IMR-90 (cell line): Measurements from ENCODE around the gene DDX6.

Experiments
- CEBPB ChIP-seq: IDR thresholded peaks from 2 replicates; pipeline ENCODE4 v1.6.1; 2012; ENCODE audit warnings: low read depth, low read length, improper control_type of control experiment
- CHD1 ChIP-seq: IDR thresholded peaks from 2 replicates; pipeline ENCODE4 v1.6.1; 2012; ENCODE audit warnings: low read depth, low read length, improper control_type of control experiment
- FOS ChIP-seq: fragments of 150-350 bp; IDR thresholded peaks from 2 replicates; pipeline ENCODE4 v1.6.1; 2016; ENCODE audit warnings: low read depth, low read length
- MAFK ChIP-seq: IDR thresholded peaks from 2 replicates; pipeline ENCODE4 v1.6.1; 2012; ENCODE audit warnings: low read depth, low read length, improper control_type of control experiment
- MXI1 ChIP-seq: IDR thresholded peaks from 2 replicates; pipeline ENCODE4 v1.6.1; 2012; ENCODE audit warnings: low read depth, mild to moderate bottlenecking, low read length, moderate library complexity, borderline replicate concordance
- POLR2A ChIP-seq: IDR thresholded peaks from 2 replicates; pipeline ENCODE4 v1.6.1; 2012; ENCODE audit warnings: mild to moderate bottlenecking, low read depth, low read length
- RAD21 ChIP-seq: IDR thresholded peaks from 2 replicates; pipeline ENCODE4 v1.6.1; 2012; ENCODE audit warnings: low read length, improper control_type of control experiment
- RCOR1 ChIP-seq: IDR thresholded peaks from 2 replicates; pipeline ENCODE4 v1.6.1; 2012; ENCODE audit warnings: mild to moderate bottlenecking, low read length, improper control_type of control experiment; ENCODE audit not compliant: insufficient replicate concordance
- RFX5 ChIP-seq: IDR thresholded peaks from 2 replicates; pipeline ENCODE4 v1.8.0; 2012; ENCODE audit warnings: low read depth, mild to moderate bottlenecking, low read length, moderate library complexity
- SMC3 ChIP-seq: fragments of 150-350 bp; IDR thresholded peaks from 2 replicates; pipeline ENCODE4 v1.6.1; 2016; ENCODE audit warnings: low read depth, mild to moderate bottlenecking, antibody characterized with exemption, low read length, moderate library complexity
- TF ChIP-seq, protein P1 (sequence below): conservative IDR thresholded peaks from 2 replicates; pipeline ENCODE4 v1.5.1; 2012; ENCODE audit warnings: mild to moderate bottlenecking, low read depth, low read length, improper control_type of control experiment
- TF ChIP-seq, protein P2 (sequence below): fragments of 150-350 bp; IDR thresholded peaks from 2 replicates; pipeline ENCODE4 v1.6.1; 2016; ENCODE audit warnings: low read depth, mild to moderate bottlenecking, low read length, moderate library complexity, borderline replicate concordance
- TF ChIP-seq, protein P3 (sequence below): fragments of 150-350 bp; IDR thresholded peaks from 2 replicates; pipeline ENCODE4 v1.6.1; 2017; ENCODE audit warnings: mild to moderate bottlenecking, antibody characterized with exemption, low read length, low read depth

- TF ChIP-seq, protein P1, sequence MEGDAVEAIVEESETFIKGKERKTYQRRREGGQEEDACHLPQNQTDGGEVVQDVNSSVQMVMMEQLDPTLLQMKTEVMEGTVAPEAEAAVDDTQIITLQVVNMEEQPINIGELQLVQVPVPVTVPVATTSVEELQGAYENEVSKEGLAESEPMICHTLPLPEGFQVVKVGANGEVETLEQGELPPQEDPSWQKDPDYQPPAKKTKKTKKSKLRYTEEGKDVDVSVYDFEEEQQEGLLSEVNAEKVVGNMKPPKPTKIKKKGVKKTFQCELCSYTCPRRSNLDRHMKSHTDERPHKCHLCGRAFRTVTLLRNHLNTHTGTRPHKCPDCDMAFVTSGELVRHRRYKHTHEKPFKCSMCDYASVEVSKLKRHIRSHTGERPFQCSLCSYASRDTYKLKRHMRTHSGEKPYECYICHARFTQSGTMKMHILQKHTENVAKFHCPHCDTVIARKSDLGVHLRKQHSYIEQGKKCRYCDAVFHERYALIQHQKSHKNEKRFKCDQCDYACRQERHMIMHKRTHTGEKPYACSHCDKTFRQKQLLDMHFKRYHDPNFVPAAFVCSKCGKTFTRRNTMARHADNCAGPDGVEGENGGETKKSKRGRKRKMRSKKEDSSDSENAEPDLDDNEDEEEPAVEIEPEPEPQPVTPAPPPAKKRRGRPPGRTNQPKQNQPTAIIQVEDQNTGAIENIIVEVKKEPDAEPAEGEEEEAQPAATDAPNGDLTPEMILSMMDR: no peak
- no peak for TF ChIP-seq POLR2A
- TF ChIP-seq RAD21: no peak
- TF ChIP-seq, protein P2, sequence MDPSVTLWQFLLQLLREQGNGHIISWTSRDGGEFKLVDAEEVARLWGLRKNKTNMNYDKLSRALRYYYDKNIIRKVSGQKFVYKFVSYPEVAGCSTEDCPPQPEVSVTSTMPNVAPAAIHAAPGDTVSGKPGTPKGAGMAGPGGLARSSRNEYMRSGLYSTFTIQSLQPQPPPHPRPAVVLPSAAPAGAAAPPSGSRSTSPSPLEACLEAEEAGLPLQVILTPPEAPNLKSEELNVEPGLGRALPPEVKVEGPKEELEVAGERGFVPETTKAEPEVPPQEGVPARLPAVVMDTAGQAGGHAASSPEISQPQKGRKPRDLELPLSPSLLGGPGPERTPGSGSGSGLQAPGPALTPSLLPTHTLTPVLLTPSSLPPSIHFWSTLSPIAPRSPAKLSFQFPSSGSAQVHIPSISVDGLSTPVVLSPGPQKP: no peak
- TF ChIP-seq MXI1: no peak
- TF ChIP-seq, protein P3, sequence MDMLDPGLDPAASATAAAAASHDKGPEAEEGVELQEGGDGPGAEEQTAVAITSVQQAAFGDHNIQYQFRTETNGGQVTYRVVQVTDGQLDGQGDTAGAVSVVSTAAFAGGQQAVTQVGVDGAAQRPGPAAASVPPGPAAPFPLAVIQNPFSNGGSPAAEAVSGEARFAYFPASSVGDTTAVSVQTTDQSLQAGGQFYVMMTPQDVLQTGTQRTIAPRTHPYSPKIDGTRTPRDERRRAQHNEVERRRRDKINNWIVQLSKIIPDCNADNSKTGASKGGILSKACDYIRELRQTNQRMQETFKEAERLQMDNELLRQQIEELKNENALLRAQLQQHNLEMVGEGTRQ: no peak
- TF ChIP-seq RFX5: no peak
- no peak for TF ChIP-seq CEBPB
- no peak for TF ChIP-seq SMC3
- TF ChIP-seq CHD1: no peak
- no peak for TF ChIP-seq MAFK
- TF ChIP-seq FOS: no peak
- TF ChIP-seq RCOR1: no peak
Measured at GRCh38 chr11:118742304-118742703, 48.7 kb downstream of the DDX6 start.
